ENCODE data around the gene CEP152. TPM values are rescaled to one million over a fixed set of nuclear protein-coding genes. Genes with fewer than 3 reads are reported as not detected.
A peak's percentile ranks its signal among the peaks of the same experiment; 100 is the strongest.

Gene CEP152
- total and polyA plus RNA-seq, 10 of the 15 experiments (the other 5 are each of a cell fraction or from before 2014, with no cell fraction given), result 5.3 to 22.6 (median 14.2) TPM

DNA sequence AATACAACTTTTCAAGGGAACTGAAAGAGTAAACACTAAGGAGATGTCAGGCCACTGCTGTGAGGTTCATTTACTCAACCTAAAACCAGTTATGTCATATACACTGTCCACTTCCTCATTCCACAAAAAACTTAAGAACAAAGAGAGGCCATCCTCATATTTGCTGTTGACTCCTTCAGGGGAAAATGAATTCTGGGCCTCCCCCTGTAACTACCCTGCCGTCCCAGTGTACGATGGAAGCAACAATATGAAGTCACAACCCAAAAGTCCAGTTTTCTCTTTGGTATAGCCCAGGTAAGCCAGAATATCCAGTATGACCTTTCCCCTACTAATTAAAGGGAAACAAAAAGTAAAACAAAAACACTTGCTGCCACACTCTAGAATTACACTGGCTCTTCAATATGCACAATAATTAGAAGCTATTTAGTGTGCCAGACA lies 16.2 kb downstream of the CEP152 start (continued):
- TF ChIP-seq, protein P1, sequence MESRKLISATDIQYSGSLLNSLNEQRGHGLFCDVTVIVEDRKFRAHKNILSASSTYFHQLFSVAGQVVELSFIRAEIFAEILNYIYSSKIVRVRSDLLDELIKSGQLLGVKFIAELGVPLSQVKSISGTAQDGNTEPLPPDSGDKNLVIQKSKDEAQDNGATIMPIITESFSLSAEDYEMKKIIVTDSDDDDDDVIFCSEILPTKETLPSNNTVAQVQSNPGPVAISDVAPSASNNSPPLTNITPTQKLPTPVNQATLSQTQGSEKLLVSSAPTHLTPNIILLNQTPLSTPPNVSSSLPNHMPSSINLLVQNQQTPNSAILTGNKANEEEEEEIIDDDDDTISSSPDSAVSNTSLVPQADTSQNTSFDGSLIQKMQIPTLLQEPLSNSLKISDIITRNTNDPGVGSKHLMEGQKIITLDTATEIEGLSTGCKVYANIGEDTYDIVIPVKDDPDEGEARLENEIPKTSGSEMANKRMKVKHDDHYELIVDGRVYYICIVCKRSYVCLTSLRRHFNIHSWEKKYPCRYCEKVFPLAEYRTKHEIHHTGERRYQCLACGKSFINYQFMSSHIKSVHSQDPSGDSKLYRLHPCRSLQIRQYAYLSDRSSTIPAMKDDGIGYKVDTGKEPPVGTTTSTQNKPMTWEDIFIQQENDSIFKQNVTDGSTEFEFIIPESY (IDR thresholded peaks at IDR 0.05), result no peak
- TF ChIP-seq PKNOX1 (IDR thresholded peaks at IDR 0.05), result peak; percentile 35; the same call in 1 of the 2 replicates
- no peak for TF ChIP-seq SMAD5 (IDR thresholded peaks at IDR 0.05; ENCODE audit: low read depth)
- no peak for TF ChIP-seq USF2 (IDR thresholded peaks at IDR 0.05; ENCODE audit: borderline replicate concordance, low read depth, low read length)
- TF ChIP-seq MXI1 (IDR thresholded peaks at IDR 0.05; ENCODE audit: low read depth, low read length), result peak; percentile 48
- peak; percentile 77; the same call in 1 of the 2 replicates for TF ChIP-seq BACH1 (IDR thresholded peaks at IDR 0.05; ENCODE audit: borderline replicate concordance)
- no peak for TF ChIP-seq ESRRA (IDR thresholded peaks at IDR 0.05; ENCODE audit: low read length)
- TF ChIP-seq ZNF592 (IDR thresholded peaks at IDR 0.05), result 0 out of 2 replicates have a peak, but pooled peaks have one; percentile 11
- TF ChIP-seq DPF2 (IDR thresholded peaks at IDR 0.05), result peak; percentile 98
- TF ChIP-seq LARP7 (IDR thresholded peaks at IDR 0.05), result no peak
- TF ChIP-seq SUPT20H (IDR thresholded peaks at IDR 0.05; ENCODE audit: borderline replicate concordance, control insufficient read depth, low read depth, low read length), result no peak
- no peak for TF ChIP-seq CTCF (IDR thresholded peaks at IDR 0.05 in 2 of 3, conservative IDR thresholded peaks at IDR 0.05 in 1 of 3; ENCODE audit: control insufficient read depth in 2 of 3, extremely low read depth in 1 of 3, insufficient read depth in 1 of 3, low read depth in 3 of 3, low read length in 3 of 3)
- TF ChIP-seq NR2C1 (IDR thresholded peaks at IDR 0.05), result peak; percentile 81
- no peak for TF ChIP-seq NFXL1 (IDR thresholded peaks at IDR 0.05; ENCODE audit: borderline replicate concordance)
- no peak for TF ChIP-seq SMARCA5 (IDR thresholded peaks at IDR 0.05)
- 0 out of 4 replicates have a peak, but pooled peaks of 1 of the 2 experiments have one; percentile 61 for TF ChIP-seq SRF (IDR thresholded peaks at IDR 0.05; ENCODE audit: low read depth in 2 of 2, low read length in 2 of 2)
- no peak for TF ChIP-seq EZH2 (IDR thresholded peaks at IDR 0.05; ENCODE audit: borderline replicate concordance, control insufficient read depth, low read depth, low read length)
- no peak; the same call in 1 of the 2 replicates for TF ChIP-seq POLR2AphosphoS5 (IDR thresholded peaks at IDR 0.05; ENCODE audit: low read length)
- peak; percentile 94 to 95 for TF ChIP-seq IKZF2 (IDR thresholded peaks at IDR 0.05)
- TF ChIP-seq FOS (IDR thresholded peaks at IDR 0.05; ENCODE audit: borderline replicate concordance, extremely low read depth, insufficient read length), result no peak
- TF ChIP-seq GATAD2B (conservative IDR thresholded peaks at IDR 0.05; ENCODE audit: low read depth), result peak; percentile 49; the same call in 1 of the 2 replicates
